Measurements from ENCODE around the gene PDK3. TPM values are rescaled to one million over a fixed set of nuclear protein-coding genes. Genes with fewer than 3 reads are reported as not detected.
A peak's percentile ranks its signal among the peaks of the same experiment; 100 is the strongest.

Gene PDK3
- 7.3 and 8.6 TPM in 2 replicates for total RNA-seq

GRCh38 chrX:24464836-24465531 lies at the start of gene PDK3:
Gene PDK3, plus strand, starts transcription at chrX:24465286. Its CDS starts 170 bp downstream, at chrX:24465456.
- peak; percentile 84 for DNase-seq

- no peak for DNase-seq
These were observed 49.2 kb upstream of the PDK3 start for GRCh38 chrX:24415921-24416320.

- no peak for DNase-seq
These were observed 41.1 kb upstream of the PDK3 start for GRCh38 chrX:24423960-24424359.

DNA sequence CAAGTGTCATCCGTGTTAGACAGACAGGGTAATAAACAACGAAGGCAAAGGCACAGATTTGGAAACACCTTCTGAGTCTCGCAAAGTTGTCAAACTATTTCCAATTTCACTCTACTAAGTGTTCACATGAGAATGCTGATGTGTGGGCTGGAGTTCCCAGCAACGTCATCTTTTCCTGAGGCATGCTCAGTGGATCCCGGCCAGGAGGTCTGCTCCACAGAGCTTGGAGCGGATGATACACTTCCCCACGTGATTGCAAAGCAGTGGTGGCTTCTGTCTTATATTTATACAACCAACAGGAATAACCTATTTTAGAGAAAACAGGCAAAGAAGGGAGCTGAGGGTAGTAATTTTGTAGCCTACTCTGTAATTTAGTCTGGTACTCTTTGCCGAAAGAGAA lies 40.1 kb upstream of the PDK3 start:
- DNase-seq = peak; percentile 10

DNA sequence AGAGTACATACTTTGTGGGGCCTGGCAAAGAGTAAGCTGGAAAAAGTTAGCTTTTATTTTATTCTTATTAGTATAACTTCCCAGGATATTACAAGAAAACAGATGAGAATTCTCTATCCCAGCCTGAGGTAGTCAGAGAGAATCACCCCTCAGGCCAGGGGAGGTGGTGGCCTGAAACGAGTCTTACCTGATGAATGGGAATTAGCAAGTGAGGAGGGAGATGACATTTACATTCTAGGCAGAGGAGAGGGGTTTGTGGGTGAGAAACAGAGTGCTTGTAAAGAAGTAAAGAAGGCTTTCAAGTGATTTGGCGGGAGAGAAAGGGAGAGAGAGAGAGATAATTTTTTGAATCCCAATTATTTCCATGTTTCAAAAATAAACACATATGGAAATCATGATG lies 39.3 kb upstream of the PDK3 start:
- no peak for DNase-seq

- DNase-seq = peak; percentile 16
These were observed 38.7 kb upstream of the PDK3 start for GRCh38 chrX:24426340-24426913.

- peak; percentile 3 for DNase-seq
These were observed 38.0 kb upstream of the PDK3 start for GRCh38 chrX:24426921-24427746.

- DNase-seq = no peak
These were observed 37.4 kb upstream of the PDK3 start for GRCh38 chrX:24427747-24428019.

- peak; percentile 53 for DNase-seq
These were observed 36.6 kb upstream of the PDK3 start for GRCh38 chrX:24428516-24428915.

DNA sequence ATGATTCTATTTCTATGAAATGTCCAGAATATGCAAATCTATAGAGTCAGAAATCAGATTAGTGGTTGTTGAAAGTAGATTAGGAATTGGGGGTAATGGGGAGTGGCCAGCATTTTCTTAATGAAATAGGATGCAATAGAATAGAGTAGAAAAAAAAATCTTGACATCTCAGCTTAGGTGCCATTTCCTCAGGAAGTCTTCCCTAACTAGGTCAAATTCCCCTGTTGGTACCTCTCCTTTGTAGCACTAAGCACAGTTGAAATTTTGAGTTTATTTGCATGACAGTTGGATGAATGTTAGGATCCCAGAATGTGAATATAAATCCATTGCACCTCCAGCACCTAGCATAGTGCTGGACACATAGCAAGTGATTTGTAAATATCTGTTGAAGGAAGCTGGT lies 30.0 kb upstream of the PDK3 start:
- no peak for DNase-seq

DNA sequence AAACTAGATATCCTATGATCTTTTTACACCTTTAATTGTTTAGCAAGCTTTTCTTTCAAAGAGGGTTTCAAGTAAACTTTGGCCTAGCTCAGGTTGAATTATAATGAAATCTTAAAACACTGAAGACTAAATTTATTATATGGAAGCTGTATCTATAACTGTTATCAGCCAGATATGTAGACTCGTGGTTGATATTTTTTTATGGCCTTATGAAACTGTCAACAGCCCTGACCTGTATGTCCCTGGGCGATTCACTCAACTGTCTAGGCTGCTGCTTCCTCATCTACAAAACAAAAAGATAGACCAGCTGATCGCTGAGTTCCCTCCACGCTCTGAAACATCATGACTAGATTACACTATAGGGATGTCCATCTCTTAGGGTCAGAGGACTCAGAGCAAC lies 21.2 kb upstream of the PDK3 start:
- DNase-seq = no peak

- no peak for DNase-seq
These were observed 20.4 kb upstream of the PDK3 start for GRCh38 chrX:24444645-24445044.

GRCh38 chrX:24448762-24449250 lies 16.3 kb upstream of the PDK3 start:
- no peak for DNase-seq

- no peak for DNase-seq
These were observed 2.0 kb upstream of the PDK3 start for GRCh38 chrX:24463077-24463476.

- DNase-seq = no peak
These were observed 619 bp upstream of the PDK3 start for GRCh38 chrX:24464498-24464835.

DNA sequence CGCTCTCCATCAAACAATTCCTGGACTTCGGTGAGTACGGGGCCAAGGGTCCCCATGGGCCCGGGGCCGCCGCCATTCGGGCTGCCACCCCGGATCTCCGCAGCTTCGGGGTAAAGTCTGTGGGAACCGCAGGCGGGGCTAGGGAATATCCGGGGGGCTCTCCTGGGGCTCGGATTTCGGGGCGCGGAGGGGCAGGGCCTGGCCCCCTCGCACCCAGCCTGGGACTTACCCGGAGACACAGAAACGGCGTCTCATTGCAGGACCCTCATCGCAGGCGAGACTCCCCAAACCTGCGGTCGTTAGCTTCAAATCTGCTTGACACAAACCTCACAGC lies 413 bp downstream of the PDK3 start:
- DNase-seq = no peak

DNA sequence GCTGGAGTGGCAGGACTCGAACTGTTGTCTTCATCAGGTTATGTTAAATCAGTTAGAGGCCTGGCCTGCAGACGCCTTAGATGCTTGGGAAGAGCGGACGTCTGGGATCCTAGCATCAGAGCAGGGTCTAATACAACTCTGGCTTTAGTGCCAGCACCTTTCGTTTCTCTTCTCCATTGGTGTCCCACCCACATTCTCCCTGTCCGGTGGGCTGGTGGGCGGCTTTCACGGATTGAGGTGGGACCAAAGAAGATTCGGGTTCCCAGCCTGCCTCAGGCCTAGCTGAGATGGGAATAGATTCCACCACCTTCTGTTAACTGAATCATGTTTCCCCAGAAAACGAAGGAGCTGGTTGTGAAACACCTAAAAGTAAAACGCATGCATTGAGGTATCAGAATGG lies 939 bp downstream of the PDK3 start:
- no peak for DNase-seq

GRCh38 chrX:24468245-24468644 lies 3.2 kb downstream of the PDK3 start:
- no peak for DNase-seq

GRCh38 chrX:24471808-24472207 lies 6.7 kb downstream of the PDK3 start:
- no peak for DNase-seq

GRCh38 chrX:24475480-24475879 lies 10.4 kb downstream of the PDK3 start:
- no peak for DNase-seq

GRCh38 chrX:24478509-24478908 lies 13.4 kb downstream of the PDK3 start:
- no peak for DNase-seq

DNA sequence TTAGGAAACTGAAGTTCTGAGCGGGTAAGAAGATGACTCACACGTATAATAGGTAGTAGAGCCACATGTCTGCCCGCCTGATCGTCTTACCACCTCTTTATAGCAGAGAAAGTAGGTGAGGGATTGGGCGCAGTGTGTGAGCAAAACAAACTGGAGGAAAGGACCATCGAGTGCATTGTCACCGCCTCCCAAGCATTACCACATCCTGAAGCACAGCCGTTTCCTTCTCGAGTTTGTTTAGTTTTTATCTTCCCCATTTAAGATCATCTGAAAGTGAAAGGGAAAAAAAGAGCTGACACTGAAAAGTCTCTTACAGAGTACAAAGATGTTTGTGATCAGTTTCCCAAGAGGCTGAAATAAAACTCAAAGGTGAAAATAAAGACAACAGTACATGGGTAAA lies 14.8 kb downstream of the PDK3 start:
- DNase-seq = peak; percentile 12

DNA sequence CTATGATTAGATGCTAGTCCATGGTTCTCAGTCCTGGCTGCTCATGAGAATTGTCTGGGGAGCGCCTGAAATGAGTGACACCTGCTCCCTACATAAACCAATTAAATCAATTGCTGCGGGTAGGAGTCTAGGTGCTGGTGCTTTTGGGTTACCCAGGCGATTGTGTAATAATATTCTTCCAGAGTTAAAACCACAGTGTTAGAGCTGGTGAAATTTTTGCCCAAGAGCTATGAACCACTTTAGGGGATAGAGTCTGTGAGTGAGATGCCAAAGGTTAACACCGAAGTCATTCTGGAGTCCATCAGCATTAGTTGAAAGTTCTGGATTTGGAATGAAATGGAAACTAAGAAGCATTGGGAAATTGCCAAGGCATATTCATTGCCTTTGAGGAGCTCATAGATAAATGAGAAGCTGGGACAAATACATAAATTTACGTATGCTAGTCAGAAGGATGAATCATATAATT lies 15.3 kb downstream of the PDK3 start:
- no peak for DNase-seq

DNA sequence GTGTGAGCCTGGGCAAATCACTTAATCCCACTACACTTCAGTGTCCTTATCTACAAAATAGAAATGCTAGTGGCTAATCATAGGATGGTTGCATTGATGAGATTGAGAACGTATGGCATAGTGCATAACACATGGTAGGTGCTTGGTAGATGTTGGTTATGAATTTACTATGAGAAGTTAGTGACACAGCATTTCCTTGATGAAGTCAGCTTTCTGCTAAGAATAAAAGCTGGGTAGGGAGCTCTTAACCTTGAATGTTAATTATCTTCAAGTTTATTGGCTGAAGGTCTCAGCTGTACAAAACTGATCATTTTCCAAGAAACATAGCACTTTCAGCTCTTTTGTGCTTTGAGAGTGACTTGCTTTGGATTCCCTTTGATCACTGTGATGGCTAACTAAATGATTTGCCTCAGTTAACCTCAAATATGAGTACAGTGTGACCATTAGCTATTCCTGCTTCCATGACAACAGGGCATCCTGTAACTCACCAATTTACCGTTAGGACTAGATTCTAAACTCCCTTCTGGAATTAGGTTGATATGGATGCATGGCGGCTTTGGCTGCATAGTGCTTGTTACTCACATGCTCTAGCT lies 17.8 kb downstream of the PDK3 start:
- no peak for DNase-seq
